AG04450 (cell line): ENCODE data around the gene PDSS2. TPM values are rescaled to one million over a fixed set of nuclear protein-coding genes. Genes with fewer than 3 reads are reported as not detected.

ENCODE experiments used
- CTCF ChIA-PET: fragments of 300-600, 350-600 bp; formaldehyde crosslinking; extraction: SDS; loops from one replicate; lab custom pipeline; 2022; ENCODE audit warnings: antibody characterized with exemption, inconsistent platforms; lab: Charles Lee
- POLR2A ChIA-PET: fragments of 350-600 bp; formaldehyde crosslinking; extraction: SDS; loops from one replicate; lab custom pipeline; 2021; ENCODE audit warnings: antibody characterized with exemption, inconsistent platforms; lab: Yijun Ruan, JAX
- DNase-seq: peaks from one replicate; pipeline ENCODE4 v3.0.0-alpha.2; 2011; ENCODE audit warnings: low read depth, low spot score
- H3K27ac ChIP-seq: one replicate; pipeline ENCODE4 v1.5.1; 2012; ENCODE audit warnings: low read depth, low read length, control low read depth
- H3K27me3 ChIP-seq: one replicate; pipeline ENCODE4 v1.6.0; 2012; ENCODE audit warnings: low read length; ENCODE audit not compliant: control insufficient read depth, insufficient read depth
- H3K4me3 ChIP-seq: 2 replicates; pipeline ENCODE4 v1.5.1; 2011; ENCODE audit warnings: mild to moderate bottlenecking, low read depth, low read length, control low read depth
- H3K9me3 ChIP-seq: 2 replicates; pipeline ENCODE4 v1.5.1; 2012; ENCODE audit warnings: low read length; ENCODE audit not compliant: control insufficient read depth, insufficient read depth
- CTCF ChIP-seq: IDR thresholded peaks from 2 replicates; pipeline ENCODE4 v1.5.1; 2011; ENCODE audit warnings: low read depth, low read length, control low read depth, inconsistent platforms
- polyA plus RNA-seq: library from polyadenylated mRNA; depleted of rRNA; stranded (reverse); fragments of >200 nt; gene quantifications from 2 replicates; pipeline ENCODE4 v1.2.3, GENCODE V29; 2011

The PDSS2 gene
- polyA plus RNA-seq, 1 experiment: 19.1 TPM

- DNase-seq: no peak
- Histone ChIP-seq H3K4me3 (no peak overlapping the region), H3K9me3 (no peaks in the 10 kb centered on the region), H3K27me3 (no peaks in the 10 kb centered on the region), H3K27ac (no peak overlapping the region)
- CTCF ChIA-PET: interaction anchor here (0.6 to 0.7 kb wide), 2 partner anchors 130 to 436 kb away, joined by 3 to 6 read pairs; no protein-coding TSS in a partner anchor
- no peak for TF ChIP-seq CTCF
- POLR2A ChIA-PET: no interaction called here
Observed at GRCh38 chr6:107187630-107188029, 271.7 kb downstream of the PDSS2 start.

- ChIA-PET POLR2A (no interaction called here), CTCF (no interaction called here)
- no peak for TF ChIP-seq CTCF
- H3K9me3 ChIP-seq: no peaks in the 10 kb centered on the region
- no peaks in the 10 kb centered on the region for H3K27me3 ChIP-seq
- no peak overlapping the region for H3K4me3 ChIP-seq
- no peak for DNase-seq
- H3K27ac ChIP-seq: no peak overlapping the region
Observed at GRCh38 chr6:107186047-107186446, 273.3 kb downstream of the PDSS2 start.

- Histone ChIP-seq H3K27me3 (no peaks in the 10 kb centered on the region), H3K9me3 (no peaks in the 10 kb centered on the region), H3K27ac (no peak overlapping the region), H3K4me3 (no peak overlapping the region)
- DNase-seq: no peak
- TF ChIP-seq CTCF: peak; percentile 28; the same call in 1 of the 2 replicates
- CTCF ChIA-PET: interaction anchor here (0.6 to 0.9 kb wide), 3 partner anchors 11 to 1479 kb away, joined by 3 to 5 read pairs (median 4); no protein-coding TSS in a partner anchor
- POLR2A ChIA-PET: no interaction called here
Observed at GRCh38 chr6:107185391-107185970, 273.9 kb downstream of the PDSS2 start.

GRCh38 chr6:107184435-107184834 lies 274.9 kb downstream of the PDSS2 start:
- Histone ChIP-seq H3K4me3 (no peak overlapping the region), H3K9me3 (no peaks in the 10 kb centered on the region), H3K27ac (no peak overlapping the region), H3K27me3 (no peaks in the 10 kb centered on the region)
- CTCF ChIA-PET: interaction anchor here (0.6 to 0.9 kb wide), 5 partner anchors 46 to 853 kb away, joined by 3 to 9 read pairs (median 3); no protein-coding TSS in a partner anchor
- TF ChIP-seq CTCF: no peak
- POLR2A ChIA-PET: no interaction called here
- DNase-seq: no peak

GRCh38 chr6:107180099-107180498 lies 279.3 kb downstream of the PDSS2 start:
- Histone ChIP-seq H3K27ac (no peak overlapping the region), H3K4me3 (no peak overlapping the region), H3K27me3 (no peaks in the 10 kb centered on the region), H3K9me3 (no peaks in the 10 kb centered on the region)
- no peak for DNase-seq
- no peak for TF ChIP-seq CTCF
- ChIA-PET POLR2A (no interaction called here), CTCF (no interaction called here)
